Uterus (tissue), 2 donors: Measurements from ENCODE around the gene AGPAT3.

Source experiments
- CTCF ChIP-seq, 4 experiments: fragments of 200-600 bp in 2 of 4; fragments of 450-650 bp in 2 of 4; sonication (generic) in 2 of 4; IDR thresholded peaks; one replicate each; pipeline ENCODE4 v1.5.1; 2016 to 2019; ENCODE audit warnings: antibody characterized with exemption in 4 of 4, mild to moderate bottlenecking in 2 of 4, moderate library complexity in 1 of 4
- POLR2A ChIP-seq, 2 donors: fragments of 450-650 bp; IDR thresholded peaks; one replicate each; pipeline ENCODE4 v1.6.1; 2016; ENCODE audit warnings: antibody characterized with exemption in 2 of 2, mild to moderate bottlenecking in 1 of 2, moderate library complexity in 1 of 2

- TF ChIP-seq CTCF (IDR thresholded peaks at IDR 0.05) (no peak), POLR2A (IDR thresholded peaks at IDR 0.05) (no peak)
These were observed 7.6 kb downstream of the AGPAT3 start for GRCh38 chr21:43872531-43873197.
